ENCODE measurements around the gene CEP152. TPM values are rescaled to one million over a fixed set of nuclear protein-coding genes. Genes with fewer than 3 reads are reported as not detected.

Gene CEP152
- total and polyA plus RNA-seq, 2 of the 13 experiments (the other 11 are each of a cell fraction or from before 2014, with no cell fraction given), result 1.3 to 14.7 TPM

- TF ChIP-seq, protein P1, sequence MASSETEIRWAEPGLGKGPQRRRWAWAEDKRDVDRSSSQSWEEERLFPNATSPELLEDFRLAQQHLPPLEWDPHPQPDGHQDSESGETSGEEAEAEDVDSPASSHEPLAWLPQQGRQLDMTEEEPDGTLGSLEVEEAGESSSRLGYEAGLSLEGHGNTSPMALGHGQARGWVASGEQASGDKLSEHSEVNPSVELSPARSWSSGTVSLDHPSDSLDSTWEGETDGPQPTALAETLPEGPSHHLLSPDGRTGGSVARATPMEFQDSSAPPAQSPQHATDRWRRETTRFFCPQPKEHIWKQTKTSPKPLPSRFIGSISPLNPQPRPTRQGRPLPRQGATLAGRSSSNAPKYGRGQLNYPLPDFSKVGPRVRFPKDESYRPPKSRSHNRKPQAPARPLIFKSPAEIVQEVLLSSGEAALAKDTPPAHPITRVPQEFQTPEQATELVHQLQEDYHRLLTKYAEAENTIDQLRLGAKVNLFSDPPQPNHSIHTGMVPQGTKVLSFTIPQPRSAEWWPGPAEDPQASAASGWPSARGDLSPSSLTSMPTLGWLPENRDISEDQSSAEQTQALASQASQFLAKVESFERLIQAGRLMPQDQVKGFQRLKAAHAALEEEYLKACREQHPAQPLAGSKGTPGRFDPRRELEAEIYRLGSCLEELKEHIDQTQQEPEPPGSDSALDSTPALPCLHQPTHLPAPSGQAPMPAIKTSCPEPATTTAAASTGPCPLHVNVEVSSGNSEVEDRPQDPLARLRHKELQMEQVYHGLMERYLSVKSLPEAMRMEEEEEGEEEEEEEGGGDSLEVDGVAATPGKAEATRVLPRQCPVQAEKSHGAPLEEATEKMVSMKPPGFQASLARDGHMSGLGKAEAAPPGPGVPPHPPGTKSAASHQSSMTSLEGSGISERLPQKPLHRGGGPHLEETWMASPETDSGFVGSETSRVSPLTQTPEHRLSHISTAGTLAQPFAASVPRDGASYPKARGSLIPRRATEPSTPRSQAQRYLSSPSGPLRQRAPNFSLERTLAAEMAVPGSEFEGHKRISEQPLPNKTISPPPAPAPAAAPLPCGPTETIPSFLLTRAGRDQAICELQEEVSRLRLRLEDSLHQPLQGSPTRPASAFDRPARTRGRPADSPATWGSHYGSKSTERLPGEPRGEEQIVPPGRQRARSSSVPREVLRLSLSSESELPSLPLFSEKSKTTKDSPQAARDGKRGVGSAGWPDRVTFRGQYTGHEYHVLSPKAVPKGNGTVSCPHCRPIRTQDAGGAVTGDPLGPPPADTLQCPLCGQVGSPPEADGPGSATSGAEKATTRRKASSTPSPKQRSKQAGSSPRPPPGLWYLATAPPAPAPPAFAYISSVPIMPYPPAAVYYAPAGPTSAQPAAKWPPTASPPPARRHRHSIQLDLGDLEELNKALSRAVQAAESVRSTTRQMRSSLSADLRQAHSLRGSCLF (CRISPR knock-in tag; IDR thresholded peaks at IDR 0.05; ENCODE audit: borderline replicate concordance), result no peak
- no peak for TF ChIP-seq ZFP36 (IDR thresholded peaks at IDR 0.05; ENCODE audit: borderline replicate concordance, low read depth, low read length, partially characterized antibody)
- TF ChIP-seq SMARCC2 (IDR thresholded peaks at IDR 0.05), result no peak
- no peak for TF ChIP-seq ATAD3A (CRISPR knock-in tag; IDR thresholded peaks at IDR 0.05)
- TF ChIP-seq ZBTB1 (CRISPR knock-in tag; IDR thresholded peaks at IDR 0.05; ENCODE audit: borderline replicate concordance), result no peak
- TF ChIP-seq HOXA3 (CRISPR knock-in tag; IDR thresholded peaks at IDR 0.05), result no peak
- TF ChIP-seq, protein P2, sequence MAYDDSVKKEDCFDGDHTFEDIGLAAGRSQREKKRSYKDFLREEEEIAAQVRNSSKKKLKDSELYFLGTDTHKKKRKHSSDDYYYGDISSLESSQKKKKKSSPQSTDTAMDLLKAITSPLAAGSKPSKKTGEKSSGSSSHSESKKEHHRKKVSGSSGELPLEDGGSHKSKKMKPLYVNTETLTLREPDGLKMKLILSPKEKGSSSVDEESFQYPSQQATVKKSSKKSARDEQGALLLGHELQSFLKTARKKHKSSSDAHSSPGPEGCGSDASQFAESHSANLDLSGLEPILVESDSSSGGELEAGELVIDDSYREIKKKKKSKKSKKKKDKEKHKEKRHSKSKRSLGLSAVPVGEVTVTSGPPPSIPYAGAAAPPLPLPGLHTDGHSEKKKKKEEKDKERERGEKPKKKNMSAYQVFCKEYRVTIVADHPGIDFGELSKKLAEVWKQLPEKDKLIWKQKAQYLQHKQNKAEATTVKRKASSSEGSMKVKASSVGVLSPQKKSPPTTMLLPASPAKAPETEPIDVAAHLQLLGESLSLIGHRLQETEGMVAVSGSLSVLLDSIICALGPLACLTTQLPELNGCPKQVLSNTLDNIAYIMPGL (CRISPR knock-in tag; IDR thresholded peaks at IDR 0.05; ENCODE audit: borderline replicate concordance in 1 of 2, low read depth in 1 of 2), result no peak
- no peak for TF ChIP-seq U2AF2 (IDR thresholded peaks at IDR 0.05; ENCODE audit: low read depth, low read length)
- TF ChIP-seq ZNF33A (CRISPR knock-in tag; IDR thresholded peaks at IDR 0.05; ENCODE audit: borderline replicate concordance), result no peak
- TF ChIP-seq, protein P3, sequence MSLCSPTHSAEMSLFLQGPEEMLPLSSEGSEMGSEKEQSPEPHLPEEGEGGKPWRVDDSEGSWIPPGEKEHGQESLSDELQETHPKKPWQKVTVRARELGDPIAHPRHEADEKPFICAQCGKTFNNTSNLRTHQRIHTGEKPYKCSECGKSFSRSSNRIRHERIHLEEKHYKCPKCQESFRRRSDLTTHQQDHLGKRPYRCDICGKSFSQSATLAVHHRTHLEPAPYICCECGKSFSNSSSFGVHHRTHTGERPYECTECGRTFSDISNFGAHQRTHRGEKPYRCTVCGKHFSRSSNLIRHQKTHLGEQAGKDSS (CRISPR knock-in tag; IDR thresholded peaks at IDR 0.05; ENCODE audit: borderline replicate concordance, low read depth), result no peak
- TF ChIP-seq ZBED4 (CRISPR knock-in tag; IDR thresholded peaks at IDR 0.05; ENCODE audit: borderline replicate concordance), result no peak
- no peak for TF ChIP-seq HNRNPH1 (optimal IDR thresholded peaks at IDR 0.05; ENCODE audit: low read depth, low read length)
- TF ChIP-seq ZFP1 (CRISPR knock-in tag; IDR thresholded peaks at IDR 0.05), result no peak
These were observed 108.2 kb downstream of the CEP152 start (continued) for GRCh38 chr15:48702569-48703236.
